Measurements from ENCODE around the gene DRD4.

GRCh38 chr11:607971-608659 lies 29.0 kb upstream of the DRD4 start:
- TF ChIP-seq EZH2 (IDR thresholded peaks at IDR 0.05) = no peak
- TF ChIP-seq, protein P1, sequence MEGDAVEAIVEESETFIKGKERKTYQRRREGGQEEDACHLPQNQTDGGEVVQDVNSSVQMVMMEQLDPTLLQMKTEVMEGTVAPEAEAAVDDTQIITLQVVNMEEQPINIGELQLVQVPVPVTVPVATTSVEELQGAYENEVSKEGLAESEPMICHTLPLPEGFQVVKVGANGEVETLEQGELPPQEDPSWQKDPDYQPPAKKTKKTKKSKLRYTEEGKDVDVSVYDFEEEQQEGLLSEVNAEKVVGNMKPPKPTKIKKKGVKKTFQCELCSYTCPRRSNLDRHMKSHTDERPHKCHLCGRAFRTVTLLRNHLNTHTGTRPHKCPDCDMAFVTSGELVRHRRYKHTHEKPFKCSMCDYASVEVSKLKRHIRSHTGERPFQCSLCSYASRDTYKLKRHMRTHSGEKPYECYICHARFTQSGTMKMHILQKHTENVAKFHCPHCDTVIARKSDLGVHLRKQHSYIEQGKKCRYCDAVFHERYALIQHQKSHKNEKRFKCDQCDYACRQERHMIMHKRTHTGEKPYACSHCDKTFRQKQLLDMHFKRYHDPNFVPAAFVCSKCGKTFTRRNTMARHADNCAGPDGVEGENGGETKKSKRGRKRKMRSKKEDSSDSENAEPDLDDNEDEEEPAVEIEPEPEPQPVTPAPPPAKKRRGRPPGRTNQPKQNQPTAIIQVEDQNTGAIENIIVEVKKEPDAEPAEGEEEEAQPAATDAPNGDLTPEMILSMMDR (IDR thresholded peaks at IDR 0.05) = no peak
- TF ChIP-seq EZH2phosphoT487 (IDR thresholded peaks at IDR 0.05) = no peak
